MM.1S (cell line): ENCODE measurements around the gene MPRIP.

Experiments
- CTCF ChIP-seq: fragments of 300-600 bp; sonication (generic); IDR thresholded peaks from 2 replicates; pipeline ENCODE4 v1.5.1; 2016; ENCODE audit warnings: antibody characterized with exemption, low read length, mixed read lengths
- EZH2 ChIP-seq: fragments of 300-600 bp; sonication (generic); optimal IDR thresholded peaks from 2 replicates; pipeline ENCODE3; 2017; ENCODE audit warnings: low read depth, mild to moderate bottlenecking, antibody characterized with exemption, low read length, mixed read lengths

DNA sequence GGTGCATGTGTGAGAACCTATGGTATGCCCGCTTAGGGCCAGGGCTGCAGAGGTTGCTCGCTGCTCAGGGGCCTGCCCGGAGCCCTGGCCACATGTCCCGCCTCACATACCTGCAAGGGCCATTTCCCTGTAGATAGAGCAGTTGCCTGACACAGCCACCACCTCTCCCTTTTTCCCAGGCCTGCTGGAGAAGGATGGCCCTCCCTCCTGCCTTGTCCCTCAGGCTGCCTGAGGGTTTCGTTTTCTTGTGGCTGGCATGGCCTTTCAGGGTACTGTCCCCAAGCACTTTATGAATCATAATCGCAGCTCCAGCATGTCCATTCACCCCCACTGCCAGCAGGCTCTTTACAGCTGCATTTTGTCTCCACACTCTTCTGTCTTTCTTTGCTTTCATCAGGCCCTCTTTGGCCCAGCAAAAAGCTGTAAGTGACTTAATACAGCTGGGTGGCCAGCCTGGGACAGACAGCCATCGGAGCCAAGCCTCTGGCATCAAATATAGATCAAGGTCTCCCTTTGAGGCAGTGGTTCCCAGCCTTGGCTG is 65.7 kb downstream of the MPRIP start:
- TF ChIP-seq CTCF, result no peak
- no peak for TF ChIP-seq EZH2
